HepG2 (cell line): ENCODE measurements around the gene SNAP29. TPM values are rescaled to one million over a fixed set of nuclear protein-coding genes. Genes with fewer than 3 reads are reported as not detected.
A peak's percentile ranks its signal among the peaks of the same experiment; 100 is the strongest.

Experiments used
- ATF7 ChIP-seq, 2 experiments: fragments of 450-650 bp in 1 of 2; sonication (generic) in 1 of 2; formaldehyde crosslinking in 1 of 2; IDR thresholded peaks; 2 replicates each; pipeline versions ENCODE4 v1.4.0 to v1.6.1; 2016 to 2020; ENCODE audit warnings: antibody characterized with exemption in 1 of 2, mild to moderate bottlenecking in 1 of 2, missing genetic modification reagents in 1 of 2
- CBFB ChIP-seq: sonication (generic); formaldehyde crosslinking; IDR thresholded peaks from 2 replicates; pipeline ENCODE4 v1.4.0; 2020; ENCODE audit warnings: missing genetic modification reagents
- CEBPG ChIP-seq: IDR thresholded peaks from 2 replicates; pipeline ENCODE4 v1.6.1; 2016
- ELF1 ChIP-seq: sonication (generic); formaldehyde crosslinking; IDR thresholded peaks from 2 replicates; pipeline ENCODE4 v1.4.0; 2020; ENCODE audit warnings: missing genetic modification reagents
- ESRRA ChIP-seq: sonication (generic); formaldehyde crosslinking; IDR thresholded peaks from 2 replicates; pipeline ENCODE4 v1.5.1; 2020; ENCODE audit warnings: mild to moderate bottlenecking, low read depth, missing genetic modification reagents
- FOXA3 ChIP-seq: IDR thresholded peaks from 2 replicates; pipeline ENCODE4 v1.6.1; 2016; ENCODE audit warnings: missing genetic modification reagents, missing compliant biosample characterization
- HNRNPUL1 ChIP-seq: fragments of 200-400 bp; formaldehyde crosslinking; IDR thresholded peaks from 2 replicates; pipeline ENCODE4 v1.6.1; 2017; ENCODE audit warnings: low read depth, mild to moderate bottlenecking, low read length, moderate library complexity
- MIER2 ChIP-seq: IDR thresholded peaks from 2 replicates; pipeline ENCODE4 v1.6.1; 2016; ENCODE audit warnings: missing biosample characterization, missing genetic modification reagents
- NAIF1 ChIP-seq: sonication (generic); formaldehyde crosslinking; IDR thresholded peaks from 2 replicates; pipeline ENCODE4 v1.5.0; 2020; ENCODE audit warnings: mild to moderate bottlenecking, missing genetic modification reagents, borderline replicate concordance
- NFYC ChIP-seq: IDR thresholded peaks from 2 replicates; pipeline ENCODE4 v1.6.1; 2016; ENCODE audit warnings: missing genetic modification reagents, missing compliant biosample characterization
- NR1H2 ChIP-seq: sonication (generic); formaldehyde crosslinking; IDR thresholded peaks from 2 replicates; pipeline ENCODE4 v1.8.1; 2022; ENCODE audit warnings: low read depth, missing genetic modification reagents, borderline replicate concordance
- RFX1 ChIP-seq: fragments of 450-650 bp; IDR thresholded peaks from 2 replicates; pipeline ENCODE4 v1.6.1; 2017
- SCMH1 ChIP-seq: sonication (generic); formaldehyde crosslinking; IDR thresholded peaks from 2 replicates; pipeline ENCODE4 v1.9.0; 2021; ENCODE audit warnings: missing genetic modification reagents, mild to moderate bottlenecking, borderline replicate concordance
- SRSF4 ChIP-seq: fragments of 200-400 bp; formaldehyde crosslinking; IDR thresholded peaks from one replicate; pipeline ENCODE4 v1.6.1; 2018; ENCODE audit warnings: mild to moderate bottlenecking, low read depth, low read length, moderate library complexity; ENCODE audit not compliant: poor library complexity, severe bottlenecking
- SUZ12 ChIP-seq: fragments of 150-350 bp; IDR thresholded peaks from 2 replicates; pipeline ENCODE4 v1.6.1; 2014; ENCODE audit warnings: low read depth, low read length
- ZBTB7A ChIP-seq: sonication (generic); formaldehyde crosslinking; IDR thresholded peaks from 2 replicates; pipeline ENCODE4 v1.8.0; 2022; ENCODE audit warnings: mild to moderate bottlenecking, missing genetic modification reagents
- ZC3H13 ChIP-seq: sonication (generic); formaldehyde crosslinking; IDR thresholded peaks from 2 replicates; pipeline ENCODE4 v1.8.1; 2023; ENCODE audit warnings: mild to moderate bottlenecking, missing genetic modification reagents, moderate library complexity
- ZFYVE20 ChIP-seq: sonication (generic); formaldehyde crosslinking; IDR thresholded peaks from 2 replicates; pipeline ENCODE4 v1.8.0; 2023; ENCODE audit warnings: low read depth, mild to moderate bottlenecking, moderate library complexity, missing genetic modification reagents, borderline replicate concordance
- ZNF224 ChIP-seq: sonication (generic); formaldehyde crosslinking; IDR thresholded peaks from 2 replicates; pipeline ENCODE4 v1.5.0; 2020; ENCODE audit warnings: mild to moderate bottlenecking, missing genetic modification reagents
- ZNF44 ChIP-seq: sonication (generic); formaldehyde crosslinking; IDR thresholded peaks from 2 replicates; pipeline ENCODE4 v1.5.1; 2020; ENCODE audit warnings: mild to moderate bottlenecking, missing genetic modification reagents
- ZNF567 ChIP-seq: sonication (generic); formaldehyde crosslinking; IDR thresholded peaks from 2 replicates; pipeline ENCODE4 v1.8.1; 2023; ENCODE audit warnings: mild to moderate bottlenecking, missing genetic modification reagents, borderline replicate concordance
- ZNF652 ChIP-seq: IDR thresholded peaks from 2 replicates; pipeline ENCODE4 v1.6.1; 2016; ENCODE audit warnings: low read depth, borderline replicate concordance
- ZNF788 ChIP-seq: sonication (generic); formaldehyde crosslinking; IDR thresholded peaks from 2 replicates; pipeline ENCODE4 v1.5.0; 2020; ENCODE audit warnings: mild to moderate bottlenecking, missing genetic modification reagents, borderline replicate concordance
- ZZZ3 ChIP-seq: sonication (generic); formaldehyde crosslinking; IDR thresholded peaks from 2 replicates; pipeline ENCODE4 v1.4.0; 2020; ENCODE audit warnings: missing genetic modification reagents, mild to moderate bottlenecking, borderline replicate concordance
- polyA plus RNA-seq, 8 experiments: library from polyadenylated mRNA; depleted of rRNA in 3 of 8; stranded (reverse) in 7 of 8; unstranded in 1 of 8; fragments of >200 nt; fragmentation: Illumina TruSeq in 4 of 8; extraction: Trizol in 4 of 8; gene quantifications; 2 replicates each; pipeline versions ENCODE4 v1.2.1 to v1.2.3, GENCODE V29; 2011 to 2016; ENCODE audit warnings: low read depth in 4 of 8, missing spikeins in 1 of 8, mixed read lengths in 1 of 8; ENCODE audit not compliant: insufficient read depth in 1 of 8
- total RNA-seq, 5 experiments: library from RNA; depleted of rRNA; stranded (reverse); fragments of >200 nt; fragmentation: Illumina TruSeq; extraction: Trizol; gene quantifications; 2 replicates each; pipeline ENCODE4 v1.2.3, GENCODE V29; 2016; ENCODE audit warnings: low read depth in 1 of 5
- TF ChIP-seq, protein P1 (sequence below): sonication (generic); formaldehyde crosslinking; IDR thresholded peaks from 2 replicates; pipeline ENCODE4 v1.5.0; 2020; ENCODE audit warnings: missing genetic modification reagents
- TF ChIP-seq, protein P2 (sequence below): IDR thresholded peaks from 2 replicates; pipeline ENCODE4 v1.6.1; 2016; ENCODE audit warnings: mild to moderate bottlenecking
- TF ChIP-seq, protein P3 (sequence below): sonication (generic); formaldehyde crosslinking; IDR thresholded peaks from 2 replicates; pipeline ENCODE4 v1.4.0; 2020; ENCODE audit warnings: missing genetic modification reagents

The SNAP29 gene
- total and polyA plus RNA-seq, 2 of the 13 experiments (the other 11 are each of a cell fraction or from before 2014, with no cell fraction given), result 12.3 to 30.7 TPM

DNA sequence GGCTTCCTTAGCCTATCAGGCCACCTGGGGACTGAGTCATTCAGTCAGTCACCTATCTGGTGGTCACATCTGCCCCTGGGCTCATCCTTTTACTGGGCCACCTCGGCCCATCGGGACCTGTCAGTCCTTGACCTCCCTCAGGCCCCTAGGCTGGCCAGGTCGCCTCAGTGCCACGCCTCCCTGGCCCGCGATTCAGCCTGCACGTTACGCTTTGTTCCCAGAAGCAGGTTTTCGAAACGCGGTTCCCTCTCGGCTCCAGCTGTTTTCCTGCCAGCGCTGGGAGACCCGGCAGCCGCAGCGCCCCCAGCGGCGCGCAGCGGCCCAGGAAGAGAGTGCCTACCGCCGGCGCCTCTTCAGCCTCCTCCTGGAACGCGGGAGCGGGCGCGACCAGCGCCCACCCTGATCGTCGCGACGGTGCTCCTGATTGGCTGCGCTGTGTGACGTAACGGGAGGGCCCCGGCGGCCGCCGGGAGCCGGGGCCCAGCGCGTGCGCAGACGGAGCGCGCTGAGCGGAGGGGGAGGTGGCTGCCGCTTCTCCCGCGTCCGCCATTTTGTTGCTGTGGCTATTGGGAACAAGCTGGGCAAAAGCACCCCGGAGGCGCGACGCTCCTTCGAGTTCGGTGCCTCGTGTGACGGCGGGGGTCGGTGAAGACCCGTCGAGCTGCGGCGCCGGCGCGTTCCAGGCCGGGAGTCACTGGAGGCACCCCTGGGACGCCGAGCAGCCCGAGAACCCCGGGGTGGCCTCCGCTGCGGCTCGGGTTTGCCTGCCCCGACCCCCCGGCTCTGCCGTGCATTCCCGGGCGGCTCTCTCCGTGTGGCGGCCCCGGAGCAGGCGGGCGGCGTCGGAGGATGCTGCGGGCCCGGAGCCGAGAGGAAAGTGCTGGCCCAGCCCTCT is 58.4 kb downstream of the SNAP29 start, which contains the start of gene CRKL (continued):
- TF ChIP-seq ATF7 (IDR thresholded peaks at IDR 0.05) (peak; percentile 30; the same call in 1 of the 2 replicates), ATF7 (CRISPR knock-in tag; IDR thresholded peaks at IDR 0.05) (no peak), NFYC (CRISPR knock-in tag) (peak; percentile 85), NR1H2 (CRISPR knock-in tag) (no peak), FOXA3 (CRISPR knock-in tag) (peak; percentile 40), ZNF788 (CRISPR knock-in tag) (peak; percentile 78; the same call in 1 of the 2 replicates), CEBPG (CRISPR knock-in tag) (peak; percentile 45), ZNF224 (0 out of 2 replicates have a peak, but pooled peaks have one; percentile 31), ZNF652 (no peak), SUZ12 (no peak), NAIF1 (CRISPR knock-in tag) (peak; percentile 95), SRSF4 (no peak), MIER2 (CRISPR knock-in tag) (0 out of 2 replicates have a peak, but pooled peaks have one; percentile 50), RFX1 (no peak), CBFB (peak; percentile 28; the same call in 1 of the 2 replicates), ZBTB7A (CRISPR knock-in tag) (no peak), HNRNPUL1 (no peak), SCMH1 (CRISPR knock-in tag) (no peak), ZC3H13 (CRISPR knock-in tag) (peak; percentile 62; the same call in 1 of the 2 replicates), ZNF44 (CRISPR knock-in tag) (no peak), ZFYVE20 (CRISPR knock-in tag) (no peak), ELF1 (CRISPR knock-in tag) (peak; percentile 86), ESRRA (CRISPR knock-in tag) (0 out of 2 replicates have a peak, but pooled peaks have one; percentile 52), ZNF567 (CRISPR knock-in tag) (peak; percentile 87), ZZZ3 (CRISPR knock-in tag) (peak; percentile 50; the same call in 1 of the 2 replicates)
- TF ChIP-seq, protein P1, sequence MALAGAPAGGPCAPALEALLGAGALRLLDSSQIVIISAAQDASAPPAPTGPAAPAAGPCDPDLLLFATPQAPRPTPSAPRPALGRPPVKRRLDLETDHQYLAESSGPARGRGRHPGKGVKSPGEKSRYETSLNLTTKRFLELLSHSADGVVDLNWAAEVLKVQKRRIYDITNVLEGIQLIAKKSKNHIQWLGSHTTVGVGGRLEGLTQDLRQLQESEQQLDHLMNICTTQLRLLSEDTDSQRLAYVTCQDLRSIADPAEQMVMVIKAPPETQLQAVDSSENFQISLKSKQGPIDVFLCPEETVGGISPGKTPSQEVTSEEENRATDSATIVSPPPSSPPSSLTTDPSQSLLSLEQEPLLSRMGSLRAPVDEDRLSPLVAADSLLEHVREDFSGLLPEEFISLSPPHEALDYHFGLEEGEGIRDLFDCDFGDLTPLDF (CRISPR knock-in tag), result peak; percentile 84
- TF ChIP-seq, protein P2, sequence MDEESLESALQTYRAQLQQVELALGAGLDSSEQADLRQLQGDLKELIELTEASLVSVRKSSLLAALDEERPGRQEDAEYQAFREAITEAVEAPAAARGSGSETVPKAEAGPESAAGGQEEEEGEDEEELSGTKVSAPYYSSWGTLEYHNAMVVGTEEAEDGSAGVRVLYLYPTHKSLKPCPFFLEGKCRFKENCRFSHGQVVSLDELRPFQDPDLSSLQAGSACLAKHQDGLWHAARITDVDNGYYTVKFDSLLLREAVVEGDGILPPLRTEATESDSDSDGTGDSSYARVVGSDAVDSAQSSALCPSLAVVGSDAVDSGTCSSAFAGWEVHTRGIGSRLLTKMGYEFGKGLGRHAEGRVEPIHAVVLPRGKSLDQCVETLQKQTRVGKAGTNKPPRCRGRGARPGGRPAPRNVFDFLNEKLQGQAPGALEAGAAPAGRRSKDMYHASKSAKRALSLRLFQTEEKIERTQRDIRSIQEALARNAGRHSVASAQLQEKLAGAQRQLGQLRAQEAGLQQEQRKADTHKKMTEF, result peak; percentile 98
- TF ChIP-seq, protein P3, sequence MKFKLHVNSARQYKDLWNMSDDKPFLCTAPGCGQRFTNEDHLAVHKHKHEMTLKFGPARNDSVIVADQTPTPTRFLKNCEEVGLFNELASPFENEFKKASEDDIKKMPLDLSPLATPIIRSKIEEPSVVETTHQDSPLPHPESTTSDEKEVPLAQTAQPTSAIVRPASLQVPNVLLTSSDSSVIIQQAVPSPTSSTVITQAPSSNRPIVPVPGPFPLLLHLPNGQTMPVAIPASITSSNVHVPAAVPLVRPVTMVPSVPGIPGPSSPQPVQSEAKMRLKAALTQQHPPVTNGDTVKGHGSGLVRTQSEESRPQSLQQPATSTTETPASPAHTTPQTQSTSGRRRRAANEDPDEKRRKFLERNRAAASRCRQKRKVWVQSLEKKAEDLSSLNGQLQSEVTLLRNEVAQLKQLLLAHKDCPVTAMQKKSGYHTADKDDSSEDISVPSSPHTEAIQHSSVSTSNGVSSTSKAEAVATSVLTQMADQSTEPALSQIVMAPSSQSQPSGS (CRISPR knock-in tag), result peak; percentile 79
